Measurements from ENCODE around the gene PTPN3. TPM values are rescaled to one million over a fixed set of nuclear protein-coding genes. Genes with fewer than 3 reads are reported as not detected.

The PTPN3 gene
- total RNA-seq, 1 experiment from 2014 or later, result 20.2 TPM

- H2AFZ ChIP-seq, result no peak overlapping the region
- H3K9me2 ChIP-seq (ENCODE audit: insufficient read depth), result no peaks in the 10 kb centered on the region
- H3K27me3 ChIP-seq (ENCODE audit: insufficient read depth, low read depth), result no peaks in the 10 kb centered on the region
- H3K4me1 ChIP-seq (replicated peaks; ENCODE audit: insufficient read depth), result peaks cover 38% of the 10 kb centered on the region
- ChIA-PET CTCF (interaction anchor here (0.7 to 1.6 kb wide), 4 partner anchors 11 to 102 kb away, joined by 3 to 7 read pairs (median 6); no protein-coding TSS in a partner anchor), POLR2A (ENCODE audit: unreplicated experiment) (interaction anchor here (0.5 to 0.8 kb wide), 7 partner anchors 13 to 824 kb away, joined by 3 to 20 read pairs (median 4); no protein-coding TSS in a partner anchor)
- H3K36me3 ChIP-seq (ENCODE audit: low read depth), result peaks cover 31% of the 10 kb centered on the region; the same call in 1 of the 2 replicates
- BruUV-seq (replicated peaks), result no TSS peak
- H4K20me1 ChIP-seq (ENCODE audit: insufficient read depth), result no peaks in the 10 kb centered on the region
- H3K27ac ChIP-seq, result peak overlapping the region; percentile 97
- H3K79me2 ChIP-seq (ENCODE audit: low read depth), result peaks cover 11% of the 10 kb centered on the region
- peaks cover 36% of the 10 kb centered on the region for H3F3A ChIP-seq (ENCODE audit: insufficient read depth, low read depth)
- H3K9me3 ChIP-seq (ENCODE audit: insufficient read depth, low read depth), result no peaks in the 10 kb centered on the region
- peak overlapping the region; percentile 67 for H3K4me2 ChIP-seq
- peak; percentile 85 to 97 for DNase-seq
- intact Hi-C loops (cut with micrococcal nuclease; ENCODE audit: unreplicated experiment), result loop anchor here (2.0 to 5.0 kb wide), 3 partner anchors 13 to 364 kb away; no protein-coding TSS in a partner anchor
- 0 out of 2 replicates have a peak overlapping the region, but pooled peaks have one; percentile 9 for H3K4me3 ChIP-seq
- TF ChIP-seq, protein P1, sequence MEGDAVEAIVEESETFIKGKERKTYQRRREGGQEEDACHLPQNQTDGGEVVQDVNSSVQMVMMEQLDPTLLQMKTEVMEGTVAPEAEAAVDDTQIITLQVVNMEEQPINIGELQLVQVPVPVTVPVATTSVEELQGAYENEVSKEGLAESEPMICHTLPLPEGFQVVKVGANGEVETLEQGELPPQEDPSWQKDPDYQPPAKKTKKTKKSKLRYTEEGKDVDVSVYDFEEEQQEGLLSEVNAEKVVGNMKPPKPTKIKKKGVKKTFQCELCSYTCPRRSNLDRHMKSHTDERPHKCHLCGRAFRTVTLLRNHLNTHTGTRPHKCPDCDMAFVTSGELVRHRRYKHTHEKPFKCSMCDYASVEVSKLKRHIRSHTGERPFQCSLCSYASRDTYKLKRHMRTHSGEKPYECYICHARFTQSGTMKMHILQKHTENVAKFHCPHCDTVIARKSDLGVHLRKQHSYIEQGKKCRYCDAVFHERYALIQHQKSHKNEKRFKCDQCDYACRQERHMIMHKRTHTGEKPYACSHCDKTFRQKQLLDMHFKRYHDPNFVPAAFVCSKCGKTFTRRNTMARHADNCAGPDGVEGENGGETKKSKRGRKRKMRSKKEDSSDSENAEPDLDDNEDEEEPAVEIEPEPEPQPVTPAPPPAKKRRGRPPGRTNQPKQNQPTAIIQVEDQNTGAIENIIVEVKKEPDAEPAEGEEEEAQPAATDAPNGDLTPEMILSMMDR (conservative IDR thresholded peaks at IDR 0.05), result no peak
- TF ChIP-seq EZH2 (IDR thresholded peaks at IDR 0.05; ENCODE audit: low read depth), result no peak
Measured at GRCh38 chr9:109453210-109453842, 44.8 kb downstream of the PTPN3 start.

DNA sequence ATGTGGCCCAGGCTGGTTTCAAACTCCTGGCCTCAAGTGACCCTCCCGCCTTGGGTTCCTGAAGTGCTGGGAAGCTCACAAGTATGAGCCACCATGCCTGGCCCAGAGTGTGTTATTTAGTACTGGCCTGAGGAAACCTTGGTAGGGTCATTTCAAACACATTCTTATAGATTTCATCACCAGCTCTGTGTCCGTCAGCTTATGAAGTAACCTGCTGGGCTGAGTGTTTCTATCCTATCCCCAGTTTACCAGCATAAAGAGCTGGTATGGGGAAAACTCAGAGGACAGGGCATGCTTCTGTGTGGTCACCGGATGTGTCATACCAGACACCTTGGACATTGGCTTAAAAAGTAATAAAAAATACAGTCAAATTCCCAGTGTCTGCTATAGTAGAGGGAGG, 45.3 kb downstream of the PTPN3 start:
- peak overlapping the region; percentile 97 for H3K27ac ChIP-seq
- POLR2A ChIA-PET (ENCODE audit: unreplicated experiment), result interaction anchor here (0.6 to 0.8 kb wide), 4 partner anchors 14 to 334 kb away, joined by 4 to 17 read pairs (median 9); no protein-coding TSS in a partner anchor
- H3K4me2 ChIP-seq, result peak overlapping the region; percentile 67
- H3K27me3 ChIP-seq (ENCODE audit: insufficient read depth, low read depth), result no peaks in the 10 kb centered on the region
- peaks cover 44% of the 10 kb centered on the region for H3K4me1 ChIP-seq (replicated peaks; ENCODE audit: insufficient read depth)
- no peak overlapping the region for H2AFZ ChIP-seq
- peaks cover 31% of the 10 kb centered on the region; the same call in 1 of the 2 replicates for H3K36me3 ChIP-seq (ENCODE audit: low read depth)
- no peaks in the 10 kb centered on the region for H3K9me3 ChIP-seq (ENCODE audit: insufficient read depth, low read depth)
- CTCF ChIA-PET, result interaction anchor here (1.1 to 1.6 kb wide), 2 partner anchors 12 to 17 kb away, joined by 6 read pairs; no protein-coding TSS in a partner anchor
- DNase-seq, result peak; percentile 62 to 97
- no peaks in the 10 kb centered on the region for H4K20me1 ChIP-seq (ENCODE audit: insufficient read depth)
- H3K9me2 ChIP-seq (ENCODE audit: insufficient read depth), result no peaks in the 10 kb centered on the region
- no peak for TF ChIP-seq EZH2 (IDR thresholded peaks at IDR 0.05; ENCODE audit: low read depth)
- TF ChIP-seq, protein P1 (conservative IDR thresholded peaks at IDR 0.05), result no peak
- H3F3A ChIP-seq (ENCODE audit: insufficient read depth, low read depth), result peaks cover 36% of the 10 kb centered on the region
- peaks cover 11% of the 10 kb centered on the region for H3K79me2 ChIP-seq (ENCODE audit: low read depth)
- BruUV-seq (replicated peaks), result no TSS peak
- intact Hi-C loops (cut with micrococcal nuclease; ENCODE audit: unreplicated experiment), result loop anchor here (2.0 to 5.0 kb wide), 3 partner anchors 14 to 365 kb away; no protein-coding TSS in a partner anchor
- no peak overlapping the region for H3K4me3 ChIP-seq

DNA sequence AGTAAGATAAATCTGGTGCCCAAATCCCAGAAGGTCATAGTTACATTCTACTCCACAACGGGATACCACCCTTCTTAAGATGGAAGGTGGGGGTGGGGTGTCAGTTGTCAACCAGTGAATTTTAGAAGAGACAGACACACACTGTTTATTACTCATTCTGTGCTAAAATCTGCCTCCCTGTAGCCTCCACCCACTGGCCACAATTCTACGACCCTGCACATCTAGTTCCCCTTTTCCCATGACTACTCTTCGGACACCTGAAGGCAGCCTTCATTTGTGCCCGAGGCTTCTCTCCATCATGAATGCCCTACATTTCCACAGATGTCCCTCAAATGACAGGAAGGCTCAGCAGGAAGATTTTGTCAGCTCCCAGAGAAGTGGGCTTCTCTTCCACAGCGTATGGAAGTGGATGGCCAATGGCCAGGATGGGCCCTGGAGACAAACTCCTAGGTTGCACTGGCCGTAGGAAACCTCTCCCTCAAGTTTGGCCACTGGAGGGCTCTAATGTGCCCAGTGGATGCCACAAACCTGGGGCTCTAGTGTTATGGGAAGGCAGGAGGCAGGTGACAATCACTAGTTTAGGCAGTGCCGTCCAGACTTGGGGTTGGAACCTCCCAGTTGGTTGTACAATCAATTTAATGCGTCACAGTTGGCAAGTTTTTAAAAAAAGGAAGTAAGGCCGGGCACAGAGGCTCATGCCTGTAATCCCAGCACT, 46.6 kb downstream of the PTPN3 start:
- intact Hi-C loops (cut with micrococcal nuclease; ENCODE audit: unreplicated experiment), result loop anchor here (2.0 to 5.0 kb wide), 3 partner anchors 15 to 366 kb away; no protein-coding TSS in a partner anchor
- CTCF ChIA-PET, result no interaction called here
- peak overlapping the region; percentile 97 for H3K27ac ChIP-seq

More for the DNA sequence above, 46.6 kb downstream of the PTPN3 start:
- H3K27me3 ChIP-seq (ENCODE audit: insufficient read depth, low read depth), result no peaks in the 10 kb centered on the region
- no peak overlapping the region for H2AFZ ChIP-seq
- H3K9me3 ChIP-seq (ENCODE audit: insufficient read depth, low read depth), result no peaks in the 10 kb centered on the region
- H3K9me2 ChIP-seq (ENCODE audit: insufficient read depth), result no peaks in the 10 kb centered on the region
- H4K20me1 ChIP-seq (ENCODE audit: insufficient read depth), result no peaks in the 10 kb centered on the region
- POLR2A ChIA-PET (ENCODE audit: unreplicated experiment), result no interaction called here
- H3F3A ChIP-seq (ENCODE audit: insufficient read depth, low read depth), result peaks cover 36% of the 10 kb centered on the region
- no peak for TF ChIP-seq EZH2 (IDR thresholded peaks at IDR 0.05; ENCODE audit: low read depth)
- TF ChIP-seq, protein P1 (conservative IDR thresholded peaks at IDR 0.05), result no peak
- H3K36me3 ChIP-seq (ENCODE audit: low read depth), result peaks cover 24% of the 10 kb centered on the region; the same call in 1 of the 2 replicates
- no peak overlapping the region for H3K4me2 ChIP-seq
- DNase-seq, result no peak
- no peak overlapping the region for H3K4me3 ChIP-seq
- peaks cover 44% of the 10 kb centered on the region for H3K4me1 ChIP-seq (replicated peaks; ENCODE audit: insufficient read depth)
- H3K79me2 ChIP-seq (ENCODE audit: low read depth), result peaks cover 11% of the 10 kb centered on the region
- BruUV-seq (replicated peaks), result no TSS peak
